HG03457 (cell line): ENCODE data around the gene ACSL3.
A peak's percentile ranks its signal among the peaks of the same experiment; 100 is the strongest.
"Not testable (repeated sequence)": the region's sequence is repeated elsewhere in the genome, so short reads cannot be mapped to it uniquely, and the experiment has no call there.

Source experiments
- ATAC-seq: cut with Tn5 transposase; IDR thresholded peaks from one replicate; pipeline ENCODE4 v1.9.1; 2021; ENCODE audit warnings: moderate number of reproducible peaks; ENCODE audit not compliant: unreplicated experiment

The ACSL3 gene

GRCh38 chr2:222860740-222861410 lies at the start of gene ACSL3:
Gene ACSL3 (plus strand): TSS chr2:222861036. CDS start chr2:222908773, 47,737 bp downstream.
- ATAC-seq: peak; percentile 99

- ATAC-seq: no peak
Measured at GRCh38 chr2:222811828-222812227, 49.0 kb upstream of the ACSL3 start.

DNA sequence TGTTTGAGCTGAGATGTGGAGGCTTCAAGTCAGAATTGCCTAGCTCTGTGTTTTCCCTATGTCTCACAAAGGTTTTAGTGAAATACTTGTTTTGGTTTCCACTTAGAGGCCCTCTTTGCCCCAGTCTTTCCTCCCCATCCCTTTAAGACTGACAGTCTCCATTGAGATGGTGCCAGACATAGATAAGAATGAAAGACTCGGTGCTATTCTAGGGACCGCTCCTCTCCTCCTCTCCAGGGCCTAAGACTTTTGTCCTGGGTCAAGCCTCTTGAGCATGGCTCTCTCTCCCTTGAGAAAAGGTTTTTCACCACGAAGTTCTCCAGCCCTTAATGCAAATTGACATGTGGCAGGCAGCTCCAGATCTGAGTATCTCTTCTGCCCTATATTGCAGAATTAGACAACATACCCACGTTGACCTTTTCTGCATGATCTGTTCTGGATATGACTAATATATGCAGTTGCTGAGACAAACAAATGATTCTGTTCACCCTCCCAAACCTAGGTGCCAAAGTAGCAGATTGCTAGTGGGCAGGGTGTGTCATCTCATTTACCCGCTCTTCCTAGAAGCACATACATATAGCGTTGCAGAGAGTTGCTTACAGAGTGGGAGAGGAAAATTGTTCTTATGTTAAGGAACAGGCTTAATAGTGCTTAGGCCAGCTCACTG lies 47.5 kb upstream of the ACSL3 start:
- peak; percentile 92 for ATAC-seq

- no peak for ATAC-seq
Measured at GRCh38 chr2:222819722-222820333, 41.0 kb upstream of the ACSL3 start.

DNA sequence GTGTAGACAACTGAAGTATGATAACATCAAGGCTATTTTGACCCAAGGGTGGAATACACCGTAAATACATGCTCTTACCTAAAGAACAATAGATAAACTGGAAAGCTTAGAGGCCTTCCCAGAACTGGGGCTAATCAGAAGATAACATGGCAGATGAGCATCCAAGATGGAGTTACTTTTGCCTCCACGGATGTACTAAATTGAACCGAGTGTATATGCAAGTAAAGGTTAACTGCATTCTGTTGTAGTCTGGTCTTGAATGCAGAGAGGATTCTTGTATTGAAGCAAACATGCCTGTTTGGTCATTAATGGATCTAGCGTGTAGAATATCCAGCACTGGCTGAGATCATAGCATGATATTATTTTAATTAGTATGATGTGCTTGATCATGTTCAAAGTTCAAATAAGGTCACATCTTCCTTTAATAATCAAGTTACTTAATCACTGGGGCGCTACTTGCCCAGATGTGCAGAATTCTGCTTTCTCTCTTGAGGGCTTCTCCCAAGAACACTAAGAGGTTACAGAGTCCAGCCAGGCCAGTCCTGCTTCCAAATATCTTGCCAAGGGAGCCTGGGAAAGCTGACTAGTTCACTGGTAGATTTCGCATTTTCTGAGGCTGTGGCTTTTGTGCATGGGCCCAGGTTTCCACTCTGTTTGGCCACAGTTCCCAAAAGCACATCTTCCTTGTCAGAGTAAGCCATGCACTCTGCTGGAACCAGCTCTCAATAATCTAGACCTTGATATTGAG lies 37.5 kb upstream of the ACSL3 start:
- no peak for ATAC-seq

DNA sequence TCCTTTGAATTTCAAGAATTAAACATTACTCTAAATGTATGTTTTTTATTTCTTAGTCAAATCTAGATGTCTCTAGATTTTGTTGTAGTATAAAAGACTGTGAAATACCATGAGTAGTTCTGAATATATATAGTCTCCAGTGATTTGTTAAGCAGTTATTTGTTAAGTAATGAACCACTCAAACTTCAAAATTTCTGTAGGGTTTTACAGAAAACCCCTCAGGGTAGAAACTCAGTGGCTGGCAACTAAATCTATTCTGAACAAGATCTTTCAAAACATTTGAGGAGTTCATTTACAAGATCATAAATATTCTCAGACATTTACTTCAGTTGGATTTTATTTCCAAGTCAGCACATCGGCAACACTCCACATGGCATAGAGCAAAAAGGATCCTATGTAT lies 35.8 kb upstream of the ACSL3 start:
- no peak for ATAC-seq

- no peak for ATAC-seq
Measured at GRCh38 chr2:222827417-222827816, 33.4 kb upstream of the ACSL3 start.

GRCh38 chr2:222828572-222828971 lies 32.3 kb upstream of the ACSL3 start:
- no peak for ATAC-seq

GRCh38 chr2:222830164-222830563 lies 30.7 kb upstream of the ACSL3 start:
- no peak for ATAC-seq

DNA sequence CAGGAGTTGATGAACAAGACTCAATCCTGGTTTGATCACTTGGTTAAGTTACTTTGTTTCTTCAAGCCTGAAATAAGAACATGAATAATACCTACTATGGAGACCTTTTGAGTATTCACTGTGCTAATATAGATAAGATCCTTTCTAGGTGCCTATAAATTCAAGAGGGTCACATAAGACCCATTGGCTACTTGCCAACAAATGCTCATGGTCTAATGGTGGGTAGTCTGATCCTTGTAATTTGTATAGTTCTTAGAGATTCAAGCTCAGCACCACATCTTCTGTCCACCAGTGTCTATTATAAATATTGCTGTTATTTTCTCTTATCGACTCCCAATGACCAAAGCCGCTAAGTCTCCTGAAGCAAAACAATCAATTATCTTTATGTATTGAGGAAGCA lies 27.4 kb upstream of the ACSL3 start:
- ATAC-seq: no peak

DNA sequence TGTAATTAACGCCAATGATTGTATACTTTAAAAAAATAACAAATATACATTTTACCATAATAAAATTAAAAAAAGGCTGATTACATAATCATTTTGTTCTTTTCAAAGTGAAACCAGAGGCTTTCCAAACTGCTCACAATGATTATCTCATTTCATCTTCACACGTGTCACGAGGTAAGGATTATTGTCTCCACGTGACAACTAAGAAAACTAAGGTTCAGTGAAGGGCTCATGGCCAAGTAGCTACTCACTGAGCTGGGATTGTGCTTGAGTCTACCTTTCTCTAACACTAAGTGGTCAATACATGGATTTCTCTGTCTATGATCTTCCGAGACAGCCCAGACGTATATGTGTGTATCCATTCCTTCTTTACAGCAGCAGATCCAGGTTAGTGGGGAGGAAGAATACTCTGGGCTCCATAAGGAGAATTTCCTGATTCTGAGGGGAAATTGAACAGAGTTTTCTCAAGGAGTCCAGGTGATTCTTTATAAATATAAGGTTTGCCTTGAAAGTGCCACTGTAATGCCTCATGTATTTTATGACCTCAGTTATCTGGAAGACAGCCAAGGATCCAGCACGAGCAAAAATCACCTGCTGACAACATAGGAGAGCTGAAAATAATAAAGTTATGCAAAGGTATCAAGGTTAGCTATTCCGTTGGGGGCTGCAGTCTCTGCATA lies 25.6 kb upstream of the ACSL3 start:
- ATAC-seq: no peak

DNA sequence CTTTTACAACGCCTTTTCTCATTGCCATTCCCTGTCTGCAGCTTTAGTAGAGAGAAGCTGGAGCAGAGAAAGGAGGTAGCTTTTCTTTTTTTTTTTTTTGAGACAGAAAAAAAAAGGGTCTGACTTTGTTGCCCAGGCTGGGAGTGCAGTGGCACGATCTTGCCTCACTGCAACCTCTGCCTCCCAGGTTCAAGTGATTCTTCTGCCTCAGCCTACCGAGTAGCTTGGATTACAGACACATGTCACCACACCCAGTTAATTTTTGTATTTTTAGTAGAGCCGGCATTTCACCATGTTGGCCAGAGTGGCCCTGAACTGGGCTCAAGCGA lies 25.0 kb upstream of the ACSL3 start:
- ATAC-seq: no peak

DNA sequence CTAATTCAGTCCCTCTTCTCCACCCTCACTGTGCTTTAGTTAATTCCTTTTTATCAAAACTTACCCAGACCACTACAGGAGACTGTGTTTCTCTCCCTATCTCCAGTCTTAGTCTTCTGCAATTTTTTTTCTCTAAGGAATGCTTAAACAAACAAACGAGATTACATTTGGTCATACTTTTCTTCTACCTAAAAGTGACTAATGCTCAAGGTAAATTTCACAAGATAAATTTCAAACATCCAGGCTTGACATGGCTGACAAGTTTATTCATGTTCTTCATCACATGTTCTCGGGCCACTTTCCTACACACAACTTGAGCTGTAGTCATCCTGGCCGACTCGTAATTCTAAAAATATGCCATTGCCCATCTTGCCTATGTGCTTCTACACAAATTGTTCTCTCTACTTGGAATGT lies 23.2 kb upstream of the ACSL3 start:
- no peak for ATAC-seq

GRCh38 chr2:222840060-222840802 lies 20.6 kb upstream of the ACSL3 start:
- no peak for ATAC-seq

GRCh38 chr2:222842491-222843174 lies 18.2 kb upstream of the ACSL3 start:
- no peak for ATAC-seq

DNA sequence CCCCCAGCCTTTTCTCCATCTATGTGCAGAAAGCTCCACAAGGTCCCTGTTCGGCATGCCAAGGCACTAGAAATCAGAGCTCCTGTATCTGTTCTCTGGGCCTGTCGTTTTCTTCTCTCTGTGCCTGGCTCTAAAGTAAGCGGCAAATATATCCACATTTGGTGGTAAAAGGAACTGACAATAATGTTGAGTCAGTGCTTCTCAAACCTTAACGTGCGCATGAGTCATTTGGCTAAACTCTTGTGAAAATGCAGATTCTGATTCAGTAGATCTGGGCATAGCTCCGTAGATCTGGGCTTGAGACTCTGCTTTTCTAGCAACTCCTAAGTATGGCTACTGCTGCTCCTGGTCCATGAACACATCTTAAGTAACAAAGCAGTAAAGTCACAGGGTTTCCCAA lies 16.5 kb upstream of the ACSL3 start:
- ATAC-seq: no peak

DNA sequence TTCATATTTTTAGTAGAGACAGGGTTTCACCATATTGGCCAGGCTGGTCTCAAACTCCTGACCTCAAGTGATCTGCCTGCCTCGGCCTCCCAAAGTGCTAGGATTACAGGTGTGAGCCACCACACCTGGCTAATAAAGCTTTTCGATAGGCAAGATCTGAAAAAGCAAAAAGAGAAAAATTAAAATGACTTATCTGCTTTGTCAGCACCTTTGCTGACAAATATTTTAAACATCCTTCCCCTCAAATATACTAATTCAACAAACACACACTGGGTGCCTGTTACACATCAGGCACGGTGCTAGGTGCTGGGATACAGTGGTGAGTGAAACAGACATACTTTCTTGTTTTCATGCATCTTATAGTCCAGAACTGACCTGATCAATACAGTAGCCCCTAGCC lies 15.5 kb upstream of the ACSL3 start:
- not testable (repeated sequence) for ATAC-seq

GRCh38 chr2:222846003-222846402 lies 14.8 kb upstream of the ACSL3 start:
- no peak for ATAC-seq

DNA sequence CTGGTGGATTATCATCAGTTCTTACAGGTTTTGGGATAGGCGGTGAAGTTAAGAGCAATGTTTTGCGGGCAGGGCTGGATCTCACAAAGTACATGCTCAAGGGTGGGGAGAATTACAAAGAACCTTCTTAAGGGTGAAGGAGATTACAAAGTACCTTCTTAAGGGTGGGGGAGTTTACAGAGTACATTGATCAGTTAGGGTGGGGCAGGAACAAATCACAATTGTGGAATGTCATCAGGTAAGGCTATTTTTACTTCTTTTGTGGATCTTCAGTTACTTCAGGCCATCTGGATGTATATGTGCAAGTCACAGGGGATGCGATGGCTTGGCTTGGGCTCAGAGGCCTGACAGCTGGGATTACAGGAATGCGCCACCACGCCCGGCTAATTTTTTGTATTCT lies 12.8 kb upstream of the ACSL3 start:
- not testable (repeated sequence) for ATAC-seq

DNA sequence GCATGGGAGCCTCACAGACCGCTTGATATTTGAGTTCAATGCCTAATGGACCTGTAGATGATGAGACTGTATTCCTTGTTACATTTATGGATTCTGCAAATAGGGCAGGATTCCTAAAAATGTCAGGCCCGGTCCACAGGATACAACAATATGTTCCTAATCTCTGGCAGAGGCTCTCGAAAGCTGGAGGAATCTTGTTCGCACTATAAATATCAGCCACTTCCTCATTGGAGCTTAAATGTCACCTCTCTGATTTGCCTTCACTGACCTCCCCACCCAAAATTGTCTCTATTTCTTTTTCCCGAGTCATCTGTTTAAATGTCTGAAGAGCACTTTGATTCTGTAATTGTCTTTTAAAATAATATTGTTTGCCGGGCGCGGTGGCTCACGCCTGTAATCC lies 12.0 kb upstream of the ACSL3 start:
- no peak for ATAC-seq
